Measurements from ENCODE around the gene ATP6V0A1.
"Not testable (repeated sequence)": the region's sequence is repeated elsewhere in the genome, so short reads cannot be mapped to it uniquely, and the experiment has no call there.

GRCh38 chr17:42545755-42546505, 87.3 kb downstream of the ATP6V0A1 start:
- TF ChIP-seq CTCF, POLR2A, POLR2AphosphoS5 (IDR thresholded peaks at IDR 0.05): not testable (repeated sequence)
